ENCODE data around the gene UAP1L1.

DNA sequence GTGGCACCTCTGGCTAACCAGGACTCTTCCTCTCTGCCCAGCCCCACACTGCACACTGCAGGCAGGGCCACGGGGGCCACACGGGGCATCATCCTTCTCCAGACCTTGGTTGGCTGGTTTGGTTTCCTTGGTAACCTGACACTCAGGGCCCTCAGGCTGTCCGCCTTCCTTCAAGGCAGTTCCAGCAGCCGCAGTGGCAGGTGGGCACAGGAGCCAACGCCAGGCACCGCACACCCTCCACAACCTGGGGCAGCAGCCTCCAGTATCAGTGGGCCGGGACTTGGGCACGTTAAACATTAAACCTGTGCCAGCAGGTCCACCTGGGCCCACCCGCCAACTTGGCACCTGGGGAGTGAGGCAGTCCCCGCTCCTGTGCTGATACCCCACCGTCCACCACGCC is 33.3 kb upstream of the UAP1L1 start:
- no peak for TF ChIP-seq POLR2A (IDR thresholded peaks at IDR 0.05)
- TF ChIP-seq, protein P1, sequence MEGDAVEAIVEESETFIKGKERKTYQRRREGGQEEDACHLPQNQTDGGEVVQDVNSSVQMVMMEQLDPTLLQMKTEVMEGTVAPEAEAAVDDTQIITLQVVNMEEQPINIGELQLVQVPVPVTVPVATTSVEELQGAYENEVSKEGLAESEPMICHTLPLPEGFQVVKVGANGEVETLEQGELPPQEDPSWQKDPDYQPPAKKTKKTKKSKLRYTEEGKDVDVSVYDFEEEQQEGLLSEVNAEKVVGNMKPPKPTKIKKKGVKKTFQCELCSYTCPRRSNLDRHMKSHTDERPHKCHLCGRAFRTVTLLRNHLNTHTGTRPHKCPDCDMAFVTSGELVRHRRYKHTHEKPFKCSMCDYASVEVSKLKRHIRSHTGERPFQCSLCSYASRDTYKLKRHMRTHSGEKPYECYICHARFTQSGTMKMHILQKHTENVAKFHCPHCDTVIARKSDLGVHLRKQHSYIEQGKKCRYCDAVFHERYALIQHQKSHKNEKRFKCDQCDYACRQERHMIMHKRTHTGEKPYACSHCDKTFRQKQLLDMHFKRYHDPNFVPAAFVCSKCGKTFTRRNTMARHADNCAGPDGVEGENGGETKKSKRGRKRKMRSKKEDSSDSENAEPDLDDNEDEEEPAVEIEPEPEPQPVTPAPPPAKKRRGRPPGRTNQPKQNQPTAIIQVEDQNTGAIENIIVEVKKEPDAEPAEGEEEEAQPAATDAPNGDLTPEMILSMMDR (IDR thresholded peaks at IDR 0.05): no peak

Measured in testis (tissue), 2 donors.